Bladder microvascular endothelial cell (primary cell): ENCODE data around the gene PPIL3. TPM values are rescaled to one million over a fixed set of nuclear protein-coding genes. Genes with fewer than 3 reads are reported as not detected.

Source experiments
- total RNA-seq: library from RNA; depleted of rRNA; stranded (reverse); fragments of >200 nt; gene quantifications from 2 replicates; pipeline ENCODE4 v1.2.3, GENCODE V29; 2014

PPIL3 gene
- 19.9 and 28.6 TPM in 2 replicates for total RNA-seq

DNA sequence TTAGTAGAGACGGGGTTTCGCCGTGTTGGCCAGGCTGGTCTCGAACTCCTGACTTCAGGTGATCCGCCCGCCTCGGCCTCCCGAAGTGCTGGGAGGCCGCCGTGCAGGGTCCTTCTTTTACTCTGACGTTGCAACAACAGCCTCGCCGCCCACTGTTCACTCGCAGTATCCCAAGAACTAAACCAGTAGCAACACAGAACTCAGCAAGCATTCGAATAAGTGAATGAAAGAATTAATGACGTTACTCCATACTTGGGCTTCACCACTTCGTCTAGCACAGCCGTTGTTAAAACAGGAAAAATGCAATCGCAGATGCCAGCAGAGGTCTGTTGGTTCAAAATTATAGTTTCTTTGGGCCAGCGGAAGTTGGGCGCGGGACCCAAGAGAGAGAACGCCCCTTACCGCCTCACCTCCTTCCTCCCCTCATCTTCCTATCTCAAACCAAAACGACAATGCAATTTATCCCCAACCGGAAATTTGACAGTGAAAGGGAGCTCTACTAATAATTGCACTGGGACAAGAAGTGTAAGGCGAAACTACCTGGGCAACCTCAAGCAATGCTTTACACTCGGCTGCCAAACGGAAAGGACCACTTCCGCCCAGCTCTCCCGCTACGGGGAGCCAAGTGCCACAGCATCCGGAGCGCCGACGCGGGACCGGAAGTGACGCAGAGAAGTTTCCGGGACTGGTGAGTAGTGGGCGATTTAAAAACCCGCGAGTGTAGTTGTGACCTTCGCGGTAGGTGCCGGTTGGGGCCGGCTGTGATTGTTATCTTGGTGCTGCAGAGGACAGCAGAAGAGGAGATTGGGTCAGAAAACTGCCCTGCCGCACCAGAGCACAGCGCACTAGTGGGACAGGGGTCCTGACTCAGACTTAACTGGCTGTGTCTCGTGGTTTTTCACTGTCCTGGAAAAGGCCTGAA lies at the start of gene PPIL3, which contains the start of gene NIF3L1:
PPIL3 (minus strand) TSS at position 374 of the 922 bp plus-strand sequence. CDS start 1,462 bp downstream, outside the sequence.
NIF3L1 (plus strand) TSS at position 668 of the 922 bp plus-strand sequence. CDS start 2,573 bp downstream, outside the sequence.

DNA sequence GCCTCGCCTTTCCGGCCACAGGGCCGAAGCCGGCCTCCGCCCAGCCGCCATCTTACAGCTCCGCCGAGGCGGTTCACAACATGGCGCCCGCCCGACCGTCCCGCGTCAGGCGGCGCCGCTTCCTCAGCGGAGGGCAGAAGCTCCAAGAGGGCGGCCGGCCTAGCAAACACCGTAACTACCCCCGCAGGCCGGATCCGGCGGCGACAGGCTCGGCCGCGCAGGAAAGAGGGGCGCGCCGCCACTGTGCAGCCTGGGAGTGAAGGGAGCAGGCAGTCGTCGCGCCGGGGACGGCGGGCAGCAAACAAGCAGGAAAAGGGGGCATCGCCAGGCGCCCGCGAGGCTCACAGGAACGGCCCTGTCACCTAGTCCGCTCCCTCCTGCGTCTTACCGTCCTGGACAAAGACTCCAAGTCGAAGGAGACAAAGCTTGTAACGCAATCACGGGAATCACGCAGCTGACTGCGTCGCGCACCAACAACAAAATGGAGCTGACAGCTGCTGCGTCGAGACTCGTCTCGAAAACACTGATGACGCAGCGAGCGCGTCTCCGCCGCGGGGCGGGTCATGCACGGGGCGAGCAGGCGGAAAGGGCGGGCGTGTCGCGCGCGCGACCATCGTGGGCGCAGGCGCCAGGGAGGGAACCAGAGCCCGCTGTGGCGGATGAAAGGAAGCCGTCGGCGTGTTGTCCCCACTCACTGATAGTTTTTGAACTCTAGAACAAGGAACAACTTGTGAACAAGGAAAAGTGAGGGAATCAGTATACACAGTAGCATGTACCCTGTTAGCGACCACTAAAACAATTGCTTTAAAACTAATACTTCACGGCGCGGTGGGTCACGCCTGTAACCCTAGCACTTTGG lies 24.5 kb downstream of the PPIL3 start, which contains the start of gene CLK1:
CLK1 (minus strand) TSS at position 483 of the 859 bp plus-strand sequence. CDS start 2,796 bp downstream, outside the sequence.

Other genes with a start within 250 kb of the PPIL3 start
- gene BZW1, start 77.2 kb downstream of the PPIL3 start, total RNA-seq = 352 and 553 TPM in 2 replicates
- gene CLK1, start 24.4 kb downstream of the PPIL3 start, total RNA-seq = 62.5 and 132 TPM in 2 replicates
- gene NIF3L1, start 294 bp upstream of the PPIL3 start, total RNA-seq = 12.0 and 18.9 TPM in 2 replicates
- 15.7 and 25.5 TPM in 2 replicates for gene ORC2, start 74.6 kb upstream of the PPIL3 start, total RNA-seq
- 9.4 and 18.9 TPM in 2 replicates for gene HYCC2, start 182.6 kb upstream of the PPIL3 start, total RNA-seq
- 98.4 and 108 TPM in 2 replicates for gene NDUFB3, start 182.9 kb upstream of the PPIL3 start, total RNA-seq
- gene CFLAR, start 227.1 kb upstream of the PPIL3 start, total RNA-seq = 173 and 330 TPM in 2 replicates